ENCODE data around the gene PARS2. TPM values are rescaled to one million over a fixed set of nuclear protein-coding genes. Genes with fewer than 3 reads are reported as not detected.

The PARS2 gene
- 4.7 and 5.6 TPM in 2 replicates for total RNA-seq

GRCh38 chr1:54764133-54764921 lies at the start of gene PARS2:
Gene PARS2, minus strand, starts transcription at chr1:54764523. Its CDS starts 5,362 bp downstream, at chr1:54759161.

GRCh38 chr1:54800899-54801759 lies 36.8 kb upstream of the PARS2 start, which contains the start of gene TTC22:
Gene TTC22, minus strand, starts transcription at chr1:54801323. Its CDS starts 160 bp downstream, at chr1:54801163.

GRCh38 chr1:54715493-54716298 lies 48.6 kb downstream of the PARS2 start, which contains the start of gene TTC4:
Gene TTC4, plus strand, starts transcription at chr1:54715861. Its CDS starts 48 bp downstream, at chr1:54715909.

Other genes with a start within 250 kb of the PARS2 start
- gene ACOT11, start 216.3 kb downstream of the PARS2 start, total RNA-seq, result 0.34 and 0.59 TPM in 2 replicates
- not detected in 2 replicates for gene FAM151A, start 141.0 kb downstream of the PARS2 start, total RNA-seq
- not detected in 2 replicates for gene MROH7, start 122.7 kb downstream of the PARS2 start, total RNA-seq
- 20.5 and 21.9 TPM in 2 replicates for gene TTC4, start 48.7 kb downstream of the PARS2 start, total RNA-seq
- gene TTC22, start 36.8 kb upstream of the PARS2 start, total RNA-seq, result not detected in 2 replicates
- 413 and 417 TPM in 2 replicates for gene DHCR24, start 122.7 kb upstream of the PARS2 start, total RNA-seq
- not detected in 2 replicates for gene TMEM61, start 216.1 kb upstream of the PARS2 start, total RNA-seq
- not detected in 2 replicates for gene BSND, start 234.4 kb upstream of the PARS2 start, total RNA-seq

Data from bronchus fibroblast of lung (primary cell).